ENCODE results near the gene ZBTB7C. TPM values are rescaled to one million over a fixed set of nuclear protein-coding genes. Genes with fewer than 3 reads are reported as not detected.

Gene ZBTB7C
- total RNA-seq, 3 donors from 2014 or later, result 5.6 to 26.5 (median 6.1) TPM

GRCh38 chr18:47984991-47985390 is 424.2 kb downstream of the ZBTB7C start:
- Histone ChIP-seq H3K27ac (no peak overlapping the region), H3K4me1 (no peaks in the 10 kb centered on the region), H3K36me3 (no peaks in the 10 kb centered on the region), H3K27me3 (no peaks in the 10 kb centered on the region), H3K9me3 (no peaks in the 10 kb centered on the region), H3K4me3 (no peak overlapping the region)
- TF ChIP-seq CTCF (IDR thresholded peaks at IDR 0.05), result no peak
- TF ChIP-seq POLR2AphosphoS5 (IDR thresholded peaks at IDR 0.05), result no peak
- no peak for TF ChIP-seq POLR2A (IDR thresholded peaks at IDR 0.05)
- DNase-seq (ENCODE audit: low spot score in 2 of 2), result no peak
- intact Hi-C loops (cut with DNase I; ENCODE audit: low total_unique reads), result no loop called here

GRCh38 chr18:47983946-47984345 is 425.2 kb downstream of the ZBTB7C start:
- no peaks in the 10 kb centered on the region for H3K36me3 ChIP-seq
- no peaks in the 10 kb centered on the region for H3K27me3 ChIP-seq
- H3K4me3 ChIP-seq, result no peak overlapping the region
- no peaks in the 10 kb centered on the region for H3K9me3 ChIP-seq
- intact Hi-C loops (cut with DNase I; ENCODE audit: low total_unique reads), result no loop called here
- no peak for TF ChIP-seq POLR2A (IDR thresholded peaks at IDR 0.05)
- TF ChIP-seq POLR2AphosphoS5 (IDR thresholded peaks at IDR 0.05), result no peak
- TF ChIP-seq CTCF (IDR thresholded peaks at IDR 0.05), result no peak
- no peak overlapping the region for H3K27ac ChIP-seq
- DNase-seq (ENCODE audit: low spot score in 2 of 2), result no peak
- no peaks in the 10 kb centered on the region for H3K4me1 ChIP-seq

GRCh38 chr18:47983055-47983454 is 426.1 kb downstream of the ZBTB7C start:
- Histone ChIP-seq H3K36me3 (no peaks in the 10 kb centered on the region), H3K27me3 (no peaks in the 10 kb centered on the region), H3K4me1 (no peaks in the 10 kb centered on the region), H3K9me3 (no peaks in the 10 kb centered on the region), H3K4me3 (no peak overlapping the region), H3K27ac (no peak overlapping the region)
- intact Hi-C loops (cut with DNase I; ENCODE audit: low total_unique reads), result no loop called here
- TF ChIP-seq POLR2AphosphoS5 (IDR thresholded peaks at IDR 0.05) (no peak), POLR2A (IDR thresholded peaks at IDR 0.05) (no peak), CTCF (IDR thresholded peaks at IDR 0.05) (no peak)
- DNase-seq (ENCODE audit: low spot score in 2 of 2), result no peak

- Histone ChIP-seq H3K4me1 (no peaks in the 10 kb centered on the region), H3K9me3 (no peaks in the 10 kb centered on the region), H3K27me3 (no peaks in the 10 kb centered on the region), H3K36me3 (no peaks in the 10 kb centered on the region), H3K27ac (no peak overlapping the region), H3K4me3 (no peak overlapping the region)
- intact Hi-C loops (cut with DNase I; ENCODE audit: low total_unique reads), result no loop called here
- TF ChIP-seq POLR2AphosphoS5 (IDR thresholded peaks at IDR 0.05) (no peak), POLR2A (IDR thresholded peaks at IDR 0.05) (no peak)
- no peak for DNase-seq (ENCODE audit: low spot score in 2 of 2)
These were observed 427.4 kb downstream of the ZBTB7C start for GRCh38 chr18:47981830-47982229.

GRCh38 chr18:47981320-47981719 is 427.9 kb downstream of the ZBTB7C start:
- Histone ChIP-seq H3K4me1 (no peaks in the 10 kb centered on the region), H3K4me3 (no peak overlapping the region), H3K9me3 (no peaks in the 10 kb centered on the region), H3K27me3 (no peaks in the 10 kb centered on the region), H3K36me3 (no peaks in the 10 kb centered on the region), H3K27ac (no peak overlapping the region)
- intact Hi-C loops (cut with DNase I; ENCODE audit: low total_unique reads), result no loop called here
- TF ChIP-seq POLR2AphosphoS5 (IDR thresholded peaks at IDR 0.05) (no peak), POLR2A (IDR thresholded peaks at IDR 0.05) (no peak), CTCF (IDR thresholded peaks at IDR 0.05) (no peak)
- DNase-seq (ENCODE audit: low spot score in 2 of 2), result no peak
